Right lobe of liver (tissue), 4 donors: ENCODE data around the gene RXYLT1.

Source experiments
- POLR2A ChIP-seq: fragments of 450-650 bp; IDR thresholded peaks from one replicate; pipeline ENCODE4 v1.6.1; 2017; ENCODE audit warnings: antibody characterized with exemption, mild to moderate bottlenecking
- TF ChIP-seq, protein P1 (sequence below), 4 donors: fragments of 200-600 bp in 3 of 4; fragments of 450-650 bp in 1 of 4; IDR thresholded peaks; one replicate each; pipeline versions ENCODE4 v1.5.1 to v1.8.0; 2016 to 2022; ENCODE audit warnings: antibody characterized with exemption in 4 of 4, mild to moderate bottlenecking in 2 of 4
- donor health status: DM: no; HTN: no; CAD: no.
- donor health status: DM: no; HTN: no; CAD: no.
- donor health status: DM: no; HTN: yes; CAD: no.

- TF ChIP-seq, protein P1, sequence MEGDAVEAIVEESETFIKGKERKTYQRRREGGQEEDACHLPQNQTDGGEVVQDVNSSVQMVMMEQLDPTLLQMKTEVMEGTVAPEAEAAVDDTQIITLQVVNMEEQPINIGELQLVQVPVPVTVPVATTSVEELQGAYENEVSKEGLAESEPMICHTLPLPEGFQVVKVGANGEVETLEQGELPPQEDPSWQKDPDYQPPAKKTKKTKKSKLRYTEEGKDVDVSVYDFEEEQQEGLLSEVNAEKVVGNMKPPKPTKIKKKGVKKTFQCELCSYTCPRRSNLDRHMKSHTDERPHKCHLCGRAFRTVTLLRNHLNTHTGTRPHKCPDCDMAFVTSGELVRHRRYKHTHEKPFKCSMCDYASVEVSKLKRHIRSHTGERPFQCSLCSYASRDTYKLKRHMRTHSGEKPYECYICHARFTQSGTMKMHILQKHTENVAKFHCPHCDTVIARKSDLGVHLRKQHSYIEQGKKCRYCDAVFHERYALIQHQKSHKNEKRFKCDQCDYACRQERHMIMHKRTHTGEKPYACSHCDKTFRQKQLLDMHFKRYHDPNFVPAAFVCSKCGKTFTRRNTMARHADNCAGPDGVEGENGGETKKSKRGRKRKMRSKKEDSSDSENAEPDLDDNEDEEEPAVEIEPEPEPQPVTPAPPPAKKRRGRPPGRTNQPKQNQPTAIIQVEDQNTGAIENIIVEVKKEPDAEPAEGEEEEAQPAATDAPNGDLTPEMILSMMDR (IDR thresholded peaks at IDR 0.05) = no peak
- no peak for TF ChIP-seq POLR2A
These were observed 15.2 kb upstream of the RXYLT1 start for GRCh38 chr12:63764481-63764880.
